H1 (cell line): ENCODE results near the gene MKRN1. TPM values are rescaled to one million over a fixed set of nuclear protein-coding genes. Genes with fewer than 3 reads are reported as not detected.

Experiments used
- CTCF ChIA-PET: fragments of 300-600 bp; sonication (Branson Sonifier 250); formaldehyde crosslinking; loops from one replicate; lab custom pipeline; 2021; ENCODE audit not compliant: partially characterized antibody; lab: Charles Lee
- POLR2A ChIA-PET: fragments of 300-600 bp; sonication (Branson Sonifier 250); formaldehyde crosslinking; loops from one replicate; lab custom pipeline; 2021; ENCODE audit warnings: inconsistent platforms; ENCODE audit not compliant: partially characterized antibody; lab: Charles Lee
- DNase-seq, 2 experiments: peaks; one replicate each; pipeline versions ENCODE4 v3.0.0 to v3.0.0-alpha.2; 2010 to 2022; ENCODE audit warnings: low spot score in 2 of 2, low read depth in 1 of 2, mixed read lengths in 1 of 2
- FAIRE-seq: peaks from 2 replicates; lab custom pipeline; 2011; peaks lifted over from hg19 to GRCh38; lab: Jason Lieb, UNC
- H2AFZ ChIP-seq: 2 replicates; pipeline ENCODE4 v1.8.1; 2012; ENCODE audit warnings: low read length, inconsistent platforms
- H2AK5ac ChIP-seq: 2 replicates; pipeline ENCODE4 v1.6.1; 2013; ENCODE audit warnings: low read depth, low read length
- H2BK120ac ChIP-seq: replicated peaks from 2 replicates; pipeline ENCODE3; 2013; ENCODE audit warnings: low read depth, low read length, inconsistent platforms
- H2BK12ac ChIP-seq: 2 replicates; pipeline ENCODE4 v1.6.1; 2013; ENCODE audit warnings: low read depth, low read length
- H2BK15ac ChIP-seq: 2 replicates; pipeline ENCODE4 v1.6.1; 2013; ENCODE audit warnings: low read length
- H2BK20ac ChIP-seq: 2 replicates; pipeline ENCODE4 v1.6.1; 2013; ENCODE audit warnings: low read length
- H2BK5ac ChIP-seq: 2 replicates; pipeline ENCODE4 v1.6.1; 2013; ENCODE audit warnings: low read depth, low read length
- H3K14ac ChIP-seq: 2 replicates; pipeline ENCODE4 v1.6.1; 2013; ENCODE audit warnings: inconsistent platforms; ENCODE audit not compliant: insufficient read length
- H3K18ac ChIP-seq: 2 replicates; pipeline ENCODE4 v1.6.1; 2013; ENCODE audit warnings: low read length; ENCODE audit errors: extremely low read depth
- H3K23ac ChIP-seq: 2 replicates; pipeline ENCODE4 v1.6.1; 2013; ENCODE audit warnings: inconsistent platforms; ENCODE audit not compliant: insufficient read length
- H3K23me2 ChIP-seq: 2 replicates; pipeline ENCODE4 v1.6.1; 2013; ENCODE audit warnings: low read depth, low read length
- H3K27ac ChIP-seq: 2 replicates; pipeline ENCODE4 v1.6.1; 2011; ENCODE audit warnings: low read depth, low read length, inconsistent platforms
- H3K27me3 ChIP-seq, 4 experiments: replicated peaks in 1 of 4; 1 replicate in 1 of 4; 2 replicates in 3 of 4; pipeline versions ENCODE4 v1.6.1 to v1.8.1; 2011 to 2013; ENCODE audit warnings: low read length in 3 of 4, mild to moderate bottlenecking in 3 of 4, inconsistent platforms in 2 of 4, mixed read lengths in 2 of 4, moderate library complexity in 1 of 4; ENCODE audit not compliant: control insufficient read depth in 3 of 4, insufficient read depth in 3 of 4; ENCODE audit errors: extremely low read depth in 1 of 4
- H3K36me3 ChIP-seq, 4 experiments: 2 replicates each; pipeline versions ENCODE4 v1.6.1 to v1.8.1; 2011 to 2013; ENCODE audit warnings: mild to moderate bottlenecking in 4 of 4, low read length in 3 of 4, moderate library complexity in 2 of 4, control low read depth in 1 of 4, inconsistent platforms in 1 of 4; ENCODE audit not compliant: insufficient read depth in 4 of 4, control insufficient read depth in 2 of 4
- H3K4ac ChIP-seq: replicated peaks from 2 replicates; pipeline ENCODE3; 2013; ENCODE audit warnings: low read length, low read depth, mixed read lengths, inconsistent platforms; ENCODE audit not compliant: insufficient read length
- H3K4me1 ChIP-seq, 4 experiments: replicated peaks in 1 of 4; 1 replicate in 1 of 4; 2 replicates in 3 of 4; pipeline versions ENCODE4 v1.6.1 to v1.8.1; 2011 to 2013; ENCODE audit warnings: low read length in 3 of 4, inconsistent platforms in 2 of 4, mixed read lengths in 1 of 4; ENCODE audit not compliant: insufficient read depth in 4 of 4, control insufficient read depth in 3 of 4
- H3K4me2 ChIP-seq, 2 experiments: 2 replicates each; pipeline versions ENCODE4 v1.6.1 to v1.8.1; 2011 to 2013; ENCODE audit warnings: low read depth in 2 of 2, low read length in 2 of 2, control low read depth in 1 of 2, inconsistent platforms in 1 of 2, mild to moderate bottlenecking in 1 of 2; ENCODE audit not compliant: insufficient read depth in 1 of 2
- H3K4me3 ChIP-seq, 4 experiments: fragments of 200-600, 300-600 bp in 1 of 4; sonication (generic), shearing (Covaris generic), sonication (Bioruptor Twin) in 1 of 4; 2 replicates each; pipeline versions ENCODE4 v1.5.1 to v1.8.1; 2011 to 2016; ENCODE audit warnings: low read length in 4 of 4, low read depth in 3 of 4, control low read depth in 2 of 4, inconsistent platforms in 2 of 4, mild to moderate bottlenecking in 2 of 4, mixed read lengths in 1 of 4, moderate library complexity in 1 of 4; ENCODE audit not compliant: insufficient read depth in 2 of 4; ENCODE audit errors: extremely low read depth in 1 of 4
- H3K56ac ChIP-seq: replicated peaks from 2 replicates; pipeline ENCODE3; 2013; ENCODE audit warnings: low read depth, mild to moderate bottlenecking, mixed read lengths, low read length, inconsistent platforms; ENCODE audit not compliant: insufficient read length
- H3K79me1 ChIP-seq: 2 replicates; pipeline ENCODE4 v1.6.1; 2013; ENCODE audit warnings: low read depth, low read length, control low read depth
- H3K79me2 ChIP-seq, 2 experiments: 2 replicates each; pipeline versions ENCODE4 v1.6.1 to v1.8.1; 2012 to 2013; ENCODE audit warnings: low read length in 2 of 2, mild to moderate bottlenecking in 2 of 2, inconsistent platforms in 1 of 2; ENCODE audit not compliant: insufficient read depth in 2 of 2, control insufficient read depth in 1 of 2
- H3K9ac ChIP-seq, 4 experiments: replicated peaks in 1 of 4; 1 replicate in 1 of 4; 2 replicates in 3 of 4; pipeline versions ENCODE4 v1.6.1 to v1.8.1; 2011 to 2013; ENCODE audit warnings: low read depth in 3 of 4, low read length in 3 of 4, control low read depth in 2 of 4, mild to moderate bottlenecking in 2 of 4, moderate library complexity in 2 of 4, inconsistent platforms in 1 of 4; ENCODE audit errors: extremely low read depth in 1 of 4
- H3K9me3 ChIP-seq, 2 experiments: 2 replicates each; pipeline versions ENCODE4 v1.6.1 to v1.8.1; 2012 to 2013; ENCODE audit warnings: mild to moderate bottlenecking in 2 of 2, moderate library complexity in 2 of 2, control low read depth in 1 of 2, inconsistent platforms in 1 of 2, low read depth in 1 of 2, low read length in 1 of 2, mixed read lengths in 1 of 2; ENCODE audit not compliant: insufficient read depth in 2 of 2
- H4K20me1 ChIP-seq, 2 experiments: replicated peaks in 1 of 2; 2 replicates each; pipeline versions ENCODE3 to v1.8.1; 2011 to 2013; ENCODE audit warnings: inconsistent platforms in 2 of 2, low read length in 2 of 2, mild to moderate bottlenecking in 1 of 2; ENCODE audit not compliant: insufficient read depth in 2 of 2, control insufficient read depth in 1 of 2
- H4K5ac ChIP-seq: 2 replicates; pipeline ENCODE4 v1.6.1; 2013; ENCODE audit warnings: low read length, low read depth, mixed read lengths, inconsistent platforms; ENCODE audit not compliant: insufficient read length
- H4K8ac ChIP-seq: 2 replicates; pipeline ENCODE4 v1.8.0; 2013; ENCODE audit warnings: mild to moderate bottlenecking, moderate library complexity, low read length, inconsistent platforms; ENCODE audit not compliant: insufficient read depth; ENCODE audit errors: extremely low read depth
- H4K91ac ChIP-seq: replicated peaks from 2 replicates; pipeline ENCODE3; 2013; ENCODE audit warnings: low read length, mixed read lengths, inconsistent platforms; ENCODE audit not compliant: insufficient read length
- ASH2L ChIP-seq: fragments of 200-600, 300-600 bp; sonication (generic); IDR thresholded peaks from one replicate; pipeline ENCODE4 v1.7.1; 2017; ENCODE audit warnings: low read length
- ATF2 ChIP-seq: IDR thresholded peaks from 2 replicates; pipeline ENCODE4 v1.6.1; 2012; ENCODE audit warnings: low read length, inconsistent platforms
- BCL11A ChIP-seq, 2 experiments: IDR thresholded peaks; one replicate each; pipeline ENCODE4 v1.6.1; 2011; ENCODE audit warnings: low read depth in 2 of 2, low read length in 2 of 2, mild to moderate bottlenecking in 2 of 2
- BRCA1 ChIP-seq: IDR thresholded peaks from 2 replicates; pipeline ENCODE4 v1.6.1; 2012; ENCODE audit warnings: low read depth, low read length, improper control_type of control experiment
- CBX5 ChIP-seq: fragments of 300-800, 300-1000 bp; sonication (generic); IDR thresholded peaks from 2 replicates; pipeline ENCODE4 v1.7.1; 2016; ENCODE audit warnings: antibody characterized with exemption, low read length, low read depth
- CREB1 ChIP-seq: IDR thresholded peaks from 2 replicates; pipeline ENCODE4 v1.6.1; 2012; ENCODE audit warnings: inconsistent platforms
- E2F6 ChIP-seq: IDR thresholded peaks from 2 replicates; pipeline ENCODE4 v1.6.1; 2012; ENCODE audit warnings: inconsistent platforms
- GTF2F1 ChIP-seq: IDR thresholded peaks from 2 replicates; pipeline ENCODE4 v1.6.1; 2012; ENCODE audit warnings: low read depth, low read length, improper control_type of control experiment, borderline replicate concordance
- MAFK ChIP-seq: IDR thresholded peaks from 2 replicates; pipeline ENCODE4 v1.6.1; 2012; ENCODE audit warnings: low read depth, mild to moderate bottlenecking, improper control_type of control experiment, low read length
- NANOG ChIP-seq: IDR thresholded peaks from 2 replicates; pipeline ENCODE4 v1.6.1; 2011; ENCODE audit warnings: low read length, low read depth, mild to moderate bottlenecking, inconsistent platforms; ENCODE audit not compliant: insufficient read depth, poor library complexity, severe bottlenecking
- RFX5 ChIP-seq: IDR thresholded peaks from 2 replicates; pipeline ENCODE4 v1.6.1; 2011; ENCODE audit warnings: low read depth, low read length, improper control_type of control experiment, borderline replicate concordance
- SP1 ChIP-seq: IDR thresholded peaks from 2 replicates; pipeline ENCODE4 v1.6.1; 2011; ENCODE audit warnings: low read depth, low read length
- TAF1 ChIP-seq: IDR thresholded peaks from 2 replicates; pipeline ENCODE4 v1.6.1; 2011; ENCODE audit warnings: mild to moderate bottlenecking, low read depth, low read length
- WGBS, 2 experiments: shearing (Covaris generic) in 1 of 2; methylation state at CpG; one replicate each; pipeline versions ENCODE4 v1.1.6 to v1.1.7; 2013 to 2015; ENCODE audit warnings: low lambda C conversion rate in 2 of 2, mixed read lengths in 2 of 2, inconsistent platforms in 1 of 2, low coverage in 1 of 2, missing lambda C conversion rate in 1 of 2; ENCODE audit not compliant: insufficient replicate concordance in 2 of 2, insufficient coverage in 1 of 2, insufficient read length in 1 of 2; ENCODE audit errors: extremely low coverage in 1 of 2, missing lambda C conversion rate in 1 of 2; 5-methylcytosine and 5-hydroxymethylcytosine counted together
- polyA plus RNA-seq, 7 experiments: library from polyadenylated mRNA; depleted of rRNA in 3 of 7; stranded (reverse) in 5 of 7; unstranded in 2 of 7; fragments of >200 nt in 5 of 7; fragments of 200-250 nt in 2 of 7; gene quantifications; 1 replicate in 5 of 7; 2 replicates in 1 of 7; 4 replicates in 1 of 7; pipeline versions ENCODE4 v1.2.1 to v1.2.3, GENCODE V29; 2011 to 2013; ENCODE audit warnings: missing spikeins in 2 of 7, mixed read lengths in 2 of 7
- total RNA-seq: library from RNA; stranded (reverse); fragmentation: NEBNext Ultra II Directional; extraction: Animal tissue kit (Norgen Biotek cat#: 25700); gene quantifications from 2 replicates; pipeline ENCODE4 v1.2.1, GENCODE V29; 2021

MKRN1 gene
- total and polyA plus RNA-seq, 2 of the 8 experiments (the other 6 are each of a cell fraction or from before 2014, with no cell fraction given) = 46.2 to 99.6 TPM

GRCh38 chr7:140423501-140423900 is 55.8 kb downstream of the MKRN1 start:
- H2AK5ac ChIP-seq = no peak overlapping the region
- no peak overlapping the region for H2BK120ac ChIP-seq
- H3K4me2 ChIP-seq = no peak overlapping the region
- H3K23ac ChIP-seq = no peak overlapping the region
- H3K14ac ChIP-seq = no peak overlapping the region
- no peak overlapping the region for H4K91ac ChIP-seq
- no peaks in the 10 kb centered on the region for H4K20me1 ChIP-seq
- no peak overlapping the region for H3K56ac ChIP-seq
- no peaks in the 10 kb centered on the region for H3K9me3 ChIP-seq
- no peak overlapping the region for H3K4ac ChIP-seq
- no peak for DNase-seq
- no peak overlapping the region for H3K9ac ChIP-seq
- 98% methylated on average over 3 of the region's 3 CpGs; no CpG with 5 or more reads in 1 of the 2 experiments for WGBS, 2 experiments
- no peak overlapping the region for H3K18ac ChIP-seq
- no peak overlapping the region for H3K27ac ChIP-seq
- no peaks in the 10 kb centered on the region for H3K79me2 ChIP-seq
- no peak overlapping the region for H2BK12ac ChIP-seq
- no peak overlapping the region for H3K4me3 ChIP-seq
- CTCF ChIA-PET = interaction anchor here (1.0 to 3.8 kb wide), 3 partner anchors 9 to 67 kb away, joined by 3 to 18 read pairs (median 5); no protein-coding TSS in a partner anchor
- H2BK15ac ChIP-seq = no peak overlapping the region
- H2AFZ ChIP-seq = no peak overlapping the region
- no peak for FAIRE-seq
- H3K36me3 ChIP-seq = peaks cover 0 to 3% (median 0%) of the 10 kb centered on the region in 4 experiments; a peak in 2 of 8 replicates
- no peak overlapping the region for H2BK5ac ChIP-seq
- H3K23me2 ChIP-seq = 0 out of 2 replicates have a peak, but pooled peaks cover 1% of the 10 kb centered on the region
- H4K8ac ChIP-seq = no peak overlapping the region
- POLR2A ChIA-PET = no interaction called here
- no peak overlapping the region for H4K5ac ChIP-seq
- H3K79me1 ChIP-seq = no peaks in the 10 kb centered on the region
- H2BK20ac ChIP-seq = no peak overlapping the region
- no peaks in the 10 kb centered on the region for H3K27me3 ChIP-seq
- H3K4me1 ChIP-seq = no peaks in the 10 kb centered on the region
- TF ChIP-seq CREB1 (no peak), ASH2L (no peak), BCL11A (IDR thresholded peaks at IDR 0.05; ENCODE audit: low read depth in 2 of 2, low read length in 2 of 2) (no peak), ATF2 (no peak), E2F6 (no peak), RFX5 (no peak), MAFK (no peak), SP1 (no peak), NANOG (no peak), TAF1 (no peak), CBX5 (no peak), GTF2F1 (no peak), BRCA1 (no peak)
